Endothelial cell of umbilical vein (primary cell): ENCODE results near the gene RSL24D1. TPM values are rescaled to one million over a fixed set of nuclear protein-coding genes. Genes with fewer than 3 reads are reported as not detected.

ENCODE experiments used
- BruUV-seq: library from RNA; stranded (reverse); fragments of 400-500 nt; replicated peaks from 2 replicates; lab custom pipeline; 2021; lab: Mats Ljungman, UMichigan
- CTCF ChIA-PET: fragments of 300-600, 350-600 bp; sonication (Branson Sonifier 250); formaldehyde crosslinking; loops from one replicate; lab custom pipeline; 2021; ENCODE audit warnings: antibody characterized with exemption, inconsistent platforms; lab: Charles Lee
- POLR2A ChIA-PET: fragments of 300-600, 350-600 bp; sonication (Branson Sonifier 250); formaldehyde crosslinking; loops from one replicate; lab custom pipeline; 2021; ENCODE audit warnings: antibody characterized with exemption, inconsistent platforms; lab: Charles Lee
- DNase-seq: peaks from one replicate; pipeline ENCODE4 v3.0.0-alpha.2; 2011; ENCODE audit warnings: low read depth, low spot score
- FAIRE-seq: peaks from 2 replicates; lab custom pipeline; 2011; peaks lifted over from hg19 to GRCh38; lab: Jason Lieb, UNC
- H2AFZ ChIP-seq: 2 replicates; pipeline ENCODE4 v1.6.0; 2012; ENCODE audit warnings: low read depth, low read length, control low read depth, inconsistent platforms
- H3K27ac ChIP-seq: 2 replicates; pipeline ENCODE4 v1.5.1; 2011; ENCODE audit warnings: low read depth, mild to moderate bottlenecking, control low read depth, low read length, moderate library complexity; ENCODE audit not compliant: insufficient read depth
- H3K27me3 ChIP-seq, 2 experiments: 2 replicates each; pipeline versions ENCODE4 v1.6.0 to v1.6.1; 2011; ENCODE audit warnings: low read length in 2 of 2, mixed read lengths in 1 of 2; ENCODE audit not compliant: control insufficient read depth in 2 of 2, insufficient read depth in 2 of 2
- H3K36me3 ChIP-seq, 2 experiments: 2 replicates in 1 of 2; 3 replicates in 1 of 2; pipeline ENCODE4 v1.5.1; 2011; ENCODE audit warnings: low read length in 2 of 2, mild to moderate bottlenecking in 1 of 2, moderate library complexity in 1 of 2; ENCODE audit not compliant: control insufficient read depth in 2 of 2, insufficient read depth in 2 of 2; ENCODE audit errors: extremely low read depth in 1 of 2
- H3K4me1 ChIP-seq: 3 replicates; pipeline ENCODE4 v1.5.1; 2011; ENCODE audit warnings: mild to moderate bottlenecking, low read length; ENCODE audit not compliant: control insufficient read depth, insufficient read depth; ENCODE audit errors: extremely low read depth
- H3K4me2 ChIP-seq: 2 replicates; pipeline ENCODE4 v1.6.1; 2011; ENCODE audit warnings: low read length, control low read depth, mixed read lengths; ENCODE audit not compliant: insufficient read depth
- H3K4me3 ChIP-seq, 3 experiments: fragments of 200-600 bp in 1 of 3; sonication (generic), shearing (Covaris generic) in 1 of 3; replicated peaks in 1 of 3; 2 replicates each; pipeline ENCODE4 v1.5.1; 2011 to 2016; ENCODE audit warnings: control low read depth in 3 of 3, low read length in 3 of 3, mild to moderate bottlenecking in 2 of 3, inconsistent platforms in 1 of 3, low read depth in 1 of 3, moderate library complexity in 1 of 3; ENCODE audit not compliant: insufficient read depth in 1 of 3
- H3K79me2 ChIP-seq: 2 replicates; pipeline ENCODE4 v1.6.0; 2012; ENCODE audit warnings: low read length, inconsistent platforms; ENCODE audit not compliant: control insufficient read depth, insufficient read depth
- H3K9ac ChIP-seq: replicated peaks from 2 replicates; pipeline ENCODE3; 2011; ENCODE audit warnings: low read length, control low read depth; ENCODE audit not compliant: insufficient read depth; ENCODE audit errors: extremely low read depth
- H3K9me1 ChIP-seq: replicated peaks from 3 replicates; pipeline ENCODE4 v1.6.0; 2011; ENCODE audit warnings: mild to moderate bottlenecking, low read length; ENCODE audit not compliant: control insufficient read depth, insufficient read depth; ENCODE audit errors: extremely low read depth
- H3K9me3 ChIP-seq: replicated peaks from 2 replicates; pipeline ENCODE4 v1.5.1; 2012; ENCODE audit warnings: low read length, inconsistent platforms; ENCODE audit not compliant: control insufficient read depth, insufficient read depth
- H4K20me1 ChIP-seq: replicated peaks from 2 replicates; pipeline ENCODE3; 2011; ENCODE audit warnings: mild to moderate bottlenecking, low read length; ENCODE audit not compliant: control insufficient read depth, insufficient read depth; ENCODE audit errors: extremely low read depth
- CTCF ChIP-seq, 2 donors: IDR thresholded peaks; 1 replicate in 1 of 2; 2 replicates in 1 of 2; pipeline ENCODE4 v1.5.1; 2011; ENCODE audit warnings: low read length in 2 of 2, mild to moderate bottlenecking in 2 of 2, moderate library complexity in 2 of 2, control low read depth in 1 of 2, inconsistent platforms in 1 of 2, low read depth in 1 of 2; ENCODE audit not compliant: insufficient read depth in 1 of 2; ENCODE audit errors: extremely low read depth in 1 of 2
- EZH2 ChIP-seq: IDR thresholded peaks from 2 replicates; pipeline ENCODE4 v1.6.1; 2012; ENCODE audit warnings: borderline replicate concordance, low read depth, mild to moderate bottlenecking, moderate library complexity, low read length, inconsistent platforms; ENCODE audit not compliant: severe bottlenecking
- FOS ChIP-seq: IDR thresholded peaks from 2 replicates; pipeline ENCODE4 v1.6.1; 2011; ENCODE audit warnings: mild to moderate bottlenecking, low read length, moderate library complexity, borderline replicate concordance; ENCODE audit not compliant: insufficient read depth
- GATA2 ChIP-seq: IDR thresholded peaks from 2 replicates; pipeline ENCODE4 v1.7.0; 2011; ENCODE audit warnings: low read depth, mild to moderate bottlenecking, moderate library complexity, mixed read lengths, low read length; ENCODE audit not compliant: insufficient read length, insufficient read depth
- JUN ChIP-seq: IDR thresholded peaks from 2 replicates; pipeline ENCODE4 v1.6.1; 2011; ENCODE audit warnings: borderline replicate concordance, low read depth; ENCODE audit not compliant: insufficient read length, insufficient read depth
- MAX ChIP-seq: IDR thresholded peaks from 2 replicates; pipeline ENCODE4 v1.6.1; 2011; ENCODE audit not compliant: insufficient read depth, insufficient read length
- MYC ChIP-seq: IDR thresholded peaks from one replicate; pipeline ENCODE4 v1.6.1; 2011; ENCODE audit warnings: mild to moderate bottlenecking, low read depth, low read length
- POLR2A ChIP-seq: IDR thresholded peaks from 2 replicates; pipeline ENCODE4 v1.6.1; 2012; ENCODE audit warnings: low read depth, mild to moderate bottlenecking, control low read depth, low read length
- POLR2AphosphoS5 ChIP-seq: IDR thresholded peaks from 2 replicates; pipeline ENCODE4 v1.6.1; 2012; ENCODE audit warnings: low read depth, mild to moderate bottlenecking, control low read depth, low read length, moderate library complexity; ENCODE audit not compliant: insufficient read depth
- dilution Hi-C: fragments of 300-500 bp; cut with MboI; formaldehyde crosslinking; loops from one replicate; pipeline ENCODE4 v1.15.0; 2019; ENCODE audit warnings: low sequenced_read_pairs; ENCODE audit not compliant: extremely low pct_ligation_motif_present
- intact Hi-C: fragments of 100-400 bp; cut with micrococcal nuclease; formaldehyde crosslinking; loops from one replicate; pipeline ENCODE4 v1.10.0; 2022
- polyA plus RNA-seq, 4 experiments: library from polyadenylated mRNA; depleted of rRNA in 3 of 4; stranded (reverse) in 3 of 4; unstranded in 1 of 4; fragments of >200 nt; gene quantifications; 2 replicates each; pipeline versions ENCODE4 v1.2.1 to v1.2.3, GENCODE V29; 2011 to 2012; ENCODE audit warnings: missing spikeins in 1 of 4
- total RNA-seq: library from RNA; stranded (reverse); gene quantifications from 2 replicates; pipeline ENCODE4 v1.2.3, GENCODE V29; 2021

RSL24D1 gene
- total and polyA plus RNA-seq, 2 donors (not counting 3 experiments of a cell fraction or from before 2014, with no cell fraction given): 18.4 to 60.0 TPM

DNA sequence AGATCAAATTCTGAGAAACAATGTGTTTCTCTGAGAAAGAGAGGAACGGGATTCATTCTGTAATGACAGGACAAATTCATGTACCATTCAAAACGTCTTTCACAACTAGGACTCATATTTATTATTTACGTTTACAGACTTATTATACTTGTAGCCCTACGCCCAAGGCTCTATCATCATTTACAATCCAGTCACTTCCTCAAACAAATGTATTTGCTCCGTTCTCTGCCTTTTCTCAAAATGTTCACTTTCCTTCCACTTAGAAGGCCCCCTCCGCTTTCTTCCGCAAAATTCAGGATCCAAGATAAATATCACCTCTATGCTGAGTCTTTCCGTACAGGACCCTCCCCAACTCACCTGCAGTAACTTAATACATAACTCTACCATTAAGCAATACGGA lies 745 bp downstream of the RSL24D1 start:
- no peak for TF ChIP-seq EZH2
- no peak for TF ChIP-seq MAX
- no peak for TF ChIP-seq POLR2AphosphoS5
- TF ChIP-seq MYC: no peak
- no peak for TF ChIP-seq FOS
- TF ChIP-seq POLR2A: no peak
- no peak for TF ChIP-seq GATA2
- peaks cover 53% of the 10 kb centered on the region for H3K79me2 ChIP-seq
- H3K9me1 ChIP-seq: no peaks in the 10 kb centered on the region
- BruUV-seq: no TSS peak
- CTCF ChIA-PET: interaction anchor here (1.1 to 2.3 kb wide), 4 partner anchors 10 to 243 kb away, joined by 3 to 8 read pairs (median 8); partner anchors contain the start of genes CCPG1 and PIERCE2
- DNase-seq: no peak
- no peaks in the 10 kb centered on the region for H3K27me3 ChIP-seq
- no peaks in the 10 kb centered on the region for H4K20me1 ChIP-seq
- H3K27ac ChIP-seq: peak overlapping the region; percentile 89
- dilution Hi-C loops (no loop called here), intact Hi-C loops (no loop called here)
- peak overlapping the region; percentile 95 for H3K9ac ChIP-seq
- POLR2A ChIA-PET: interaction anchor here (1.0 kb wide), 1 partner anchor 10 kb away, joined by 3 read pairs; no protein-coding TSS in a partner anchor
- no peak for FAIRE-seq
- H2AFZ ChIP-seq: peak overlapping the region; percentile 47
- peak overlapping the region; percentile 95 for H3K4me2 ChIP-seq
- no peaks in the 10 kb centered on the region for H3K9me3 ChIP-seq
- peaks cover 16% of the 10 kb centered on the region for H3K4me1 ChIP-seq
- peaks cover 0 to 7% of the 10 kb centered on the region in 2 experiments for H3K36me3 ChIP-seq
- H3K4me3 ChIP-seq: peak overlapping the region; percentile 85 to 97 (median 97)

DNA sequence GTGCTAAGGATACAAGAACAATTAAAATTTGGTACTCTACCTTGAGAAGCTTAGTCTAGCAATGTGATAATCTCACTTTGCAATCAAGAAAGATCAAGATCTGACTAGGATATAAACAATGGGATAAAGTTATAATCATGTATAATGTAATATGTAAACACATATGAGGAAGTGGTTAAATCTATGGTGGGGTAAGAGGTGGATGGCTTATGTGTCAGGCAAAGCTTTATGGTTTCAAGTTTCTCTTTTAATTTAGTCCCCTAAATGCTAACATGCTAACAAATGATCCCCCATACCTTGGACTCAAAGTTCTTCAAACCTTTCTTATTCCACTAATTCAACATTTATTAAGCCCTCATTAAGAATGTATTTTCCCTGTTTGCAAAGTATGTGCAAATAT lies 2.5 kb downstream of the RSL24D1 start:
- no peak overlapping the region for H3K9ac ChIP-seq
- DNase-seq (no peak), FAIRE-seq (no peak)
- H3K4me2 ChIP-seq: peak overlapping the region; percentile 95
- no peak overlapping the region for H3K27ac ChIP-seq
- POLR2A ChIA-PET: no interaction called here
- H3K36me3 ChIP-seq: peaks cover 3 to 10% of the 10 kb centered on the region in 2 experiments
- dilution Hi-C loops: no loop called here
- H3K4me1 ChIP-seq: peaks cover 16% of the 10 kb centered on the region
- H3K9me3 ChIP-seq: no peaks in the 10 kb centered on the region
- intact Hi-C loops: no loop called here
- no peak overlapping the region for H3K4me3 ChIP-seq
- no TSS peak for BruUV-seq
- CTCF ChIA-PET: no interaction called here
- no peak overlapping the region for H2AFZ ChIP-seq
- TF ChIP-seq EZH2 (no peak), GATA2 (no peak), MYC (no peak), POLR2A (no peak), MAX (no peak), FOS (no peak), JUN (no peak), CTCF (IDR thresholded peaks at IDR 0.05; ENCODE audit: extremely low read depth in 1 of 2, insufficient read depth in 1 of 2, low read depth in 1 of 2, low read length in 2 of 2) (no peak), POLR2AphosphoS5 (no peak)
- peaks cover 57% of the 10 kb centered on the region for H3K79me2 ChIP-seq
- H4K20me1 ChIP-seq: no peaks in the 10 kb centered on the region
- H3K9me1 ChIP-seq: no peaks in the 10 kb centered on the region
- H3K27me3 ChIP-seq: no peaks in the 10 kb centered on the region
